Spleen (tissue), 7 donors: ENCODE results near the gene AKR1D1.
"Not testable (repeated sequence)": the region's sequence is repeated elsewhere in the genome, so short reads cannot be mapped to it uniquely, and the experiment has no call there.

ENCODE experiments used
- CTCF ChIP-seq, 11 experiments: fragments of 200-600 bp in 7 of 11; fragments of 450-650 bp in 4 of 11; sonication (generic) in 4 of 11; IDR thresholded peaks in 8 of 11; conservative IDR thresholded peaks in 3 of 11; 1 replicate in 7 of 11; 2 replicates in 4 of 11; pipeline versions ENCODE4 v1.4.0 to v1.8.0; 2016 to 2021; ENCODE audit warnings: antibody characterized with exemption in 11 of 11, inconsistent platforms in 4 of 11, mild to moderate bottlenecking in 1 of 11
- POLR2A ChIP-seq, 3 donors: fragments of 450-650 bp; IDR thresholded peaks; one replicate each; pipeline ENCODE4 v1.5.1; 2017; ENCODE audit warnings: antibody characterized with exemption in 3 of 3, mild to moderate bottlenecking in 1 of 3
- donor health status: DM: no; HTN: no; CAD: no; lungs with moderate emphysema.
- donor health status: DM: no; HTN: no; CAD: no.
- donor health status: DM: no; HTN: no; CAD: no.

- TF ChIP-seq CTCF (IDR thresholded peaks at IDR 0.05 in 8 of 11, conservative IDR thresholded peaks at IDR 0.05 in 3 of 11); POLR2A (IDR thresholded peaks at IDR 0.05): not testable (repeated sequence)
These were observed 473 bp upstream of the AKR1D1 start for GRCh38 chr7:138075786-138076185.
